ENCODE data around the gene STOX2.

The STOX2 gene

GRCh38 chr4:184053434-184053833 is 148.3 kb downstream of the STOX2 start:
- no peak overlapping the region for H3K4me3 ChIP-seq (ENCODE audit: low read length)
- no peak for DNase-seq (ENCODE audit: low read depth)
- TF ChIP-seq CTCF (conservative IDR thresholded peaks at IDR 0.05; ENCODE audit: low read length), result no peak

GRCh38 chr4:184056877-184057276 is 151.8 kb downstream of the STOX2 start:
- no peak for TF ChIP-seq CTCF (conservative IDR thresholded peaks at IDR 0.05; ENCODE audit: low read length)
- H3K4me3 ChIP-seq (ENCODE audit: low read length), result no peak overlapping the region
- no peak for DNase-seq (ENCODE audit: low read depth)

- no peak for TF ChIP-seq CTCF (conservative IDR thresholded peaks at IDR 0.05; ENCODE audit: low read length)
- H3K4me3 ChIP-seq (ENCODE audit: low read length), result no peak overlapping the region
- no peak for DNase-seq (ENCODE audit: low read depth)
Measured at GRCh38 chr4:184058026-184058425, 152.9 kb downstream of the STOX2 start.

GRCh38 chr4:184059099-184059498 is 154.0 kb downstream of the STOX2 start:
- no peak for TF ChIP-seq CTCF (conservative IDR thresholded peaks at IDR 0.05; ENCODE audit: low read length)
- H3K4me3 ChIP-seq (ENCODE audit: low read length), result no peak overlapping the region
- DNase-seq (ENCODE audit: low read depth), result no peak

GRCh38 chr4:184061582-184061981 is 156.5 kb downstream of the STOX2 start:
- no peak overlapping the region for H3K4me3 ChIP-seq (ENCODE audit: low read length)
- TF ChIP-seq CTCF (conservative IDR thresholded peaks at IDR 0.05; ENCODE audit: low read length), result no peak
- no peak for DNase-seq (ENCODE audit: low read depth)

- no peak overlapping the region for H3K4me3 ChIP-seq (ENCODE audit: low read length)
- DNase-seq (ENCODE audit: low read depth), result no peak
- TF ChIP-seq CTCF (conservative IDR thresholded peaks at IDR 0.05; ENCODE audit: low read length), result no peak
Measured at GRCh38 chr4:184062769-184063168, 157.7 kb downstream of the STOX2 start.

GRCh38 chr4:184064877-184065276 is 159.8 kb downstream of the STOX2 start:
- TF ChIP-seq CTCF (conservative IDR thresholded peaks at IDR 0.05; ENCODE audit: low read length), result no peak
- no peak overlapping the region for H3K4me3 ChIP-seq (ENCODE audit: low read length)
- no peak for DNase-seq (ENCODE audit: low read depth)

Data from AG10803 (cell line).